Measurements from ENCODE around the gene RFK. TPM values are rescaled to one million over a fixed set of nuclear protein-coding genes. Genes with fewer than 3 reads are reported as not detected.

RFK gene
- total RNA-seq, 4 donors from 2014 or later: 18.4 to 37.1 (median 18.8) TPM

- no peak overlapping the region for H3K4me3 ChIP-seq
- 82 to 93% methylated on average over 3 of the region's 3 CpGs for WGBS, 2 donors (ENCODE audit: low coverage in 1 of 2)
- no peak for ATAC-seq
- no peaks in the 10 kb centered on the region for H3K9me3 ChIP-seq
- H3K27me3 ChIP-seq: peaks cover 4% of the 10 kb centered on the region
- TF ChIP-seq CTCF (IDR thresholded peaks at IDR 0.05): no peak
- H3K36me3 ChIP-seq: no peaks in the 10 kb centered on the region
- H3K27ac ChIP-seq: no peak overlapping the region
- no peaks in the 10 kb centered on the region for H3K4me1 ChIP-seq
These were observed 39.6 kb upstream of the RFK start for GRCh38 chr9:76433836-76434235.

DNA sequence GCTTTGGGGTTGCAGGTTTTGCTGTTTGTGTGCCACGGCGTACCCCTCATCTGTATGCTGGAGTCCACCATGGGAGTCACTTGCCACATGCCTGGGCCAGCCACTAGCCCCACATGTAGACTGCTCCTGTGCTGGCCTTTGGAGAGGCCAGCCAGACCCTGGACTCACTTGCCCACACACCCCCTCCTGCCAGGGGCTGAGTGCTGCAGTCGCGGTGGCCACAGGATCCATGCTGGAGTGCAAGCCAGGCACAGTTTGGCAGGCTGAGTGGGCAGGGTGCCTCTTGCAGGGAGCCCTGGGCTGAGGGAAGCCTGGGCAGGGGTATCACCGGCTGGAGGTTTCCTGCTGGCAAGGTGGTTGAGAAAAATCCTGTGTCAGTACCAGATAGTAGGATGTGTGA, 39.2 kb upstream of the RFK start:
- TF ChIP-seq EP300 (IDR thresholded peaks at IDR 0.05) (no peak), POLR2A (IDR thresholded peaks at IDR 0.05) (no peak), POLR2AphosphoS5 (IDR thresholded peaks at IDR 0.05) (no peak), CTCF (IDR thresholded peaks at IDR 0.05) (no peak)
- Histone ChIP-seq H3K27me3 (peaks cover 4% of the 10 kb centered on the region), H3K27ac (no peak overlapping the region), H3K4me1 (no peaks in the 10 kb centered on the region), H3K9me3 (no peaks in the 10 kb centered on the region), H3K36me3 (no peaks in the 10 kb centered on the region), H3K4me3 (no peak overlapping the region)
- WGBS, 2 donors (ENCODE audit: low coverage in 1 of 2): 100% methylated on average over 1 of the region's 5 CpGs; no CpG with 5 or more reads in 1 of the 2 donors
- ATAC-seq: no peak

GRCh38 chr9:76431601-76432000, 37.4 kb upstream of the RFK start:
- H3K4me3 ChIP-seq: no peak overlapping the region
- TF ChIP-seq EP300 (IDR thresholded peaks at IDR 0.05): no peak
- TF ChIP-seq CTCF (IDR thresholded peaks at IDR 0.05): no peak
- no peak for TF ChIP-seq POLR2AphosphoS5 (IDR thresholded peaks at IDR 0.05)
- no peak for TF ChIP-seq POLR2A (IDR thresholded peaks at IDR 0.05)
- peaks cover 4% of the 10 kb centered on the region for H3K27me3 ChIP-seq
- H3K36me3 ChIP-seq: no peaks in the 10 kb centered on the region
- 90 to 94% methylated on average over 5 to 6 of the region's 8 CpGs for WGBS, 2 donors (ENCODE audit: low coverage in 1 of 2)
- H3K4me1 ChIP-seq: no peaks in the 10 kb centered on the region
- no peaks in the 10 kb centered on the region for H3K9me3 ChIP-seq
- H3K27ac ChIP-seq: no peak overlapping the region
- no peak for ATAC-seq

DNA sequence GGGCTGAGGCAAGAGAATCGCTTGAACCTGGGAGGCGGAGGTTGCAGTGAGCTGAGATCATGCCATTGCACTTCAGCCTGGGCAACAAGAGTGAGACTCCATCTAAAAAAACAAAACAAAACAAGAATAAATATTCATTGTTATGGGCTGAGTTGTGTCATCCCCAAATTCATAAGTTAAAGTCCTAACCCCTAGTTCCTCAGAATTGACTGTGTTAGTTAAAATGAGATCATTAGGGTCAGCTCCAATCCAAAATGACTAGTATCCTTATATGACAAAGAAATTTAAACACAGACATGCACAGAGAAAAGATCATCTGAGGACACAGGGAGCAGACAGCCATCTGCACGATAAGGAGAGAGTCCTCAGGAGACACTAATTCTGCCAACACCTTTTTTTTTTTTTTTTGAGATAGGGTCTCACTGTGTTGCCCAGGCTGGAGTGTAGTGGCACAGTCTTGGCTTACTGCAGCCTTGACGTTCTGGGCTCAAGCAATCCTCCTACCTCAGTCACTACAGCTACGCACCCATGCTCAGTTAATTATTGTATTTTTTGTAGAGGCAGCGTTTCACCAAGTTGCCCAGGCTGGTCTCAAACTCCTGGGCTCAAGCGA, 32.7 kb upstream of the RFK start:
- Histone ChIP-seq H3K36me3 (no peaks in the 10 kb centered on the region), H3K9me3 (no peaks in the 10 kb centered on the region), H3K27ac (no peak overlapping the region), H3K4me1 (no peaks in the 10 kb centered on the region), H3K27me3 (no peaks in the 10 kb centered on the region), H3K4me3 (no peak overlapping the region)
- WGBS, 2 donors (ENCODE audit: low coverage in 1 of 2): 62 to 79% methylated on average over 3 to 5 of the region's 7 CpGs
- TF ChIP-seq EP300 (IDR thresholded peaks at IDR 0.05) (no peak), POLR2AphosphoS5 (IDR thresholded peaks at IDR 0.05) (no peak), CTCF (IDR thresholded peaks at IDR 0.05) (no peak), POLR2A (IDR thresholded peaks at IDR 0.05) (no peak)
- no peak for ATAC-seq

DNA sequence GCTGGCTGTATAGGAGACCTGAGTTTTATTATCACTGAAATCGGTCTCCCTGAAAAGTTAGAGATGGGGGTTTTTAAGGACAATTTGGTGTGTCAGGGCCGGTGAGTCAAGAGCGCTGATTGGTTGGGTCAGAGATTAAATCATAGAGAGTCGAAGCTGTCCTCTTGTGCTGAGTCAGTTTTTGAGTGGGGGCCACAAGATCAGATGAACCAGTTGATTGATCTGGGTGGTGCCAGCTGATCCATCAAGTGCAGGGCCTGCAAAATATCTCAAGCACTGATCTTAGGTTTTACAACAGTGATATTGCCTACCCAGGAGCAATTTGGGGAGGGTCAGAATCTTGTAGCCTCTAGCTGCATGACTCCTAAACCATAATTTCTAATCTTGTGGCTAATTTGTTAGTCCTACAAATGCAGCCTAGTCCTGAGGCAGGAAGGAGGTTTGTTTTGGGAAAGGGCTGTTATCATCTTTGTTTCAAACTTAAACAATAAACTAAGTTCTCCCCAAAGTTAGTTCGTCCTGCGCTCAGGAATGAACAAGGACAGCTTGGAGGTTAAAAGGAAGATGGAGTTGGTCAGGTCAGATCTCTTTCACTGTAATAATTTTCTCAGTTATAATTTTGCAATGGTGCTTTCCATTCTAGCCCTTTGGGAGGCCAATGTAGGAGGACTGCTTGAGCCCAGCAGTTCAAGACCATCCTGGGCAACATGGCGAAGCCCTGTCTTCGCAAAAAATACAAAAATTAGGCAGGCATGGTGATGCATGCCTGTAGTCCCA, 31.6 kb upstream of the RFK start:
- no peaks in the 10 kb centered on the region for H3K4me1 ChIP-seq
- WGBS, 2 donors (ENCODE audit: low coverage in 1 of 2): 78 to 98% methylated on average over 5 of the region's 8 CpGs
- TF ChIP-seq CTCF (IDR thresholded peaks at IDR 0.05) (no peak), POLR2AphosphoS5 (IDR thresholded peaks at IDR 0.05) (no peak), EP300 (IDR thresholded peaks at IDR 0.05) (no peak), POLR2A (IDR thresholded peaks at IDR 0.05) (no peak)
- H3K27me3 ChIP-seq: no peaks in the 10 kb centered on the region
- H3K27ac ChIP-seq: no peak overlapping the region
- H3K9me3 ChIP-seq: no peaks in the 10 kb centered on the region
- H3K4me3 ChIP-seq: no peak overlapping the region
- ATAC-seq: no peak
- no peaks in the 10 kb centered on the region for H3K36me3 ChIP-seq

Measured in gastroesophageal sphincter (tissue), 4 donors.